ENCODE measurements around the gene TRAPPC2B.

DNA sequence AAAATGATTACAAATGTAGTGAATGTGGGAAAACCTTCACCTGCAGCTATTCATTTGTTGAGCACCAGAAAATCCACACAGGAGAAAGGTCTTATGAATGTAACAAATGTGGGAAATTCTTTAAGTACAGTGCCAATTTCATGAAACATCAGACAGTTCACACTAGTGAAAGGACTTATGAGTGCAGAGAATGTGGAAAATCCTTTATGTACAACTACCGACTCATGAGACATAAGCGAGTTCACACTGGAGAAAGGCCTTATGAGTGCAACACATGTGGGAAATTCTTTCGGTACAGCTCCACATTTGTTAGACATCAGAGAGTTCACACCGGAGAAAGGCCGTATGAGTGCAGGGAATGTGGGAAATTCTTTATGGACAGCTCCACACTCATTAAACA, 35.5 kb downstream of the TRAPPC2B start:
- TF ChIP-seq CTCF (IDR thresholded peaks at IDR 0.05) = no peak
- TF ChIP-seq EZH2phosphoT487 (IDR thresholded peaks at IDR 0.05) = no peak
- no peak for TF ChIP-seq EZH2 (IDR thresholded peaks at IDR 0.05)

All from neural progenitor cell (in vitro differentiated cells).